ENCODE measurements around the gene HS6ST2. TPM values are rescaled to one million over a fixed set of nuclear protein-coding genes. Genes with fewer than 3 reads are reported as not detected.

HS6ST2 gene
- total and polyA plus RNA-seq, 3 donors from 2014 or later: 3.7 to 13.3 (median 7.6) TPM

- intact Hi-C loops (cut with DNase I; ENCODE audit: low total_unique reads): no loop called here
- no peak overlapping the region for H3K4me3 ChIP-seq
- no peaks in the 10 kb centered on the region for H3K9me3 ChIP-seq
- TF ChIP-seq POLR2A (IDR thresholded peaks at IDR 0.05) (no peak), CTCF (IDR thresholded peaks at IDR 0.05) (no peak)
- 98 to 100% methylated on average over 1 to 4 of the region's 4 CpGs for WGBS, 2 donors
- H3K27ac ChIP-seq: no peak overlapping the region
- no peaks in the 10 kb centered on the region for H3K27me3 ChIP-seq
- no peaks in the 10 kb centered on the region for H3K4me1 ChIP-seq
- no peaks in the 10 kb centered on the region for H3K36me3 ChIP-seq (ENCODE audit: low read depth, missing control alignments)
- no peak for DNase-seq
These were observed 273.2 kb downstream of the HS6ST2 start for GRCh38 chrX:132685276-132685675.

GRCh38 chrX:132677233-132677716 is 281.2 kb downstream of the HS6ST2 start:
- TF ChIP-seq CTCF (IDR thresholded peaks at IDR 0.05) (no peak), POLR2A (IDR thresholded peaks at IDR 0.05) (no peak)
- no peak for DNase-seq
- Histone ChIP-seq H3K4me1 (no peaks in the 10 kb centered on the region), H3K27me3 (no peaks in the 10 kb centered on the region), H3K9me3 (no peaks in the 10 kb centered on the region), H3K27ac (no peak overlapping the region), H3K36me3 (ENCODE audit: low read depth, missing control alignments) (no peaks in the 10 kb centered on the region), H3K4me3 (no peak overlapping the region)
- intact Hi-C loops (cut with DNase I; ENCODE audit: low total_unique reads): no loop called here
- 58 to 59% methylated on average over 2 of the region's 2 CpGs for WGBS, 2 donors

GRCh38 chrX:132676561-132677186 is 281.8 kb downstream of the HS6ST2 start:
- intact Hi-C loops (cut with DNase I; ENCODE audit: low total_unique reads): no loop called here
- no peaks in the 10 kb centered on the region for H3K27me3 ChIP-seq
- no peak overlapping the region for H3K4me3 ChIP-seq
- H3K36me3 ChIP-seq (ENCODE audit: low read depth, missing control alignments): no peaks in the 10 kb centered on the region
- peak; percentile 15 for DNase-seq
- WGBS, 2 donors: 63 to 64% methylated on average over 4 of the region's 4 CpGs
- TF ChIP-seq POLR2A (IDR thresholded peaks at IDR 0.05) (no peak), CTCF (IDR thresholded peaks at IDR 0.05) (no peak)
- H3K4me1 ChIP-seq: no peaks in the 10 kb centered on the region
- H3K27ac ChIP-seq: no peak overlapping the region
- H3K9me3 ChIP-seq: no peaks in the 10 kb centered on the region

GRCh38 chrX:132676102-132676501 is 282.3 kb downstream of the HS6ST2 start:
- Histone ChIP-seq H3K27ac (no peak overlapping the region), H3K9me3 (no peaks in the 10 kb centered on the region), H3K36me3 (ENCODE audit: low read depth, missing control alignments) (no peaks in the 10 kb centered on the region), H3K4me1 (no peaks in the 10 kb centered on the region), H3K4me3 (no peak overlapping the region), H3K27me3 (no peaks in the 10 kb centered on the region)
- 86 to 89% methylated on average over 3 of the region's 3 CpGs for WGBS, 2 donors
- intact Hi-C loops (cut with DNase I; ENCODE audit: low total_unique reads): no loop called here
- DNase-seq: no peak
- TF ChIP-seq POLR2A (IDR thresholded peaks at IDR 0.05): no peak
- no peak for TF ChIP-seq CTCF (IDR thresholded peaks at IDR 0.05)

- DNase-seq: no peak
- Histone ChIP-seq H3K4me3 (no peak overlapping the region), H3K36me3 (ENCODE audit: low read depth, missing control alignments) (no peaks in the 10 kb centered on the region), H3K27ac (no peak overlapping the region), H3K27me3 (no peaks in the 10 kb centered on the region), H3K4me1 (no peaks in the 10 kb centered on the region), H3K9me3 (no peaks in the 10 kb centered on the region)
- intact Hi-C loops (cut with DNase I; ENCODE audit: low total_unique reads): no loop called here
- TF ChIP-seq POLR2A (IDR thresholded peaks at IDR 0.05): no peak
- no peak for TF ChIP-seq CTCF (IDR thresholded peaks at IDR 0.05)
- WGBS, 2 donors: 43 to 83% methylated on average over 1 of the region's 1 CpG
These were observed 285.1 kb downstream of the HS6ST2 start for GRCh38 chrX:132673331-132673730.

All from testis (tissue), 3 donors.